Breast epithelium (tissue), 4 donors: ENCODE data around the gene CTNND2. TPM values are rescaled to one million over a fixed set of nuclear protein-coding genes. Genes with fewer than 3 reads are reported as not detected.

ENCODE experiments used
- DNase-seq, 2 donors: peaks; one replicate each; pipeline ENCODE4 v3.0.0-alpha.2; 2019; ENCODE audit warnings: low spot score in 2 of 2
- H3K27ac ChIP-seq, 2 donors: fragments of 200-600 bp; sonication (generic) in 1 of 2; one replicate each; pipeline ENCODE4 v1.5.1; 2016 to 2019; ENCODE audit warnings: mild to moderate bottlenecking in 1 of 2
- H3K27me3 ChIP-seq, 2 donors: fragments of 200-600 bp; sonication (generic) in 1 of 2; one replicate each; pipeline versions ENCODE4 v1.5.1 to v1.6.0; 2017 to 2019; ENCODE audit warnings: control low read depth in 1 of 2, mild to moderate bottlenecking in 1 of 2
- H3K36me3 ChIP-seq: fragments of 200-600 bp; one replicate; pipeline ENCODE4 v1.5.1; 2019
- H3K4me1 ChIP-seq, 2 donors: fragments of 200-600 bp; sonication (generic); one replicate each; pipeline ENCODE4 v1.5.1; 2016 to 2019; ENCODE audit warnings: control low read depth in 1 of 2
- H3K4me3 ChIP-seq, 3 donors: fragments of 200-600 bp; sonication (generic); 1 replicate in 2 of 3; 2 replicates in 1 of 3; pipeline ENCODE4 v1.5.1; 2016 to 2019; ENCODE audit warnings: mild to moderate bottlenecking in 3 of 3, moderate library complexity in 2 of 3
- H3K9me3 ChIP-seq, 2 donors: fragments of 200-600 bp; sonication (generic) in 1 of 2; one replicate each; pipeline ENCODE4 v1.5.1; 2016 to 2019; ENCODE audit warnings: control low read depth in 1 of 2
- POLR2A ChIP-seq: fragments of 450-650 bp; IDR thresholded peaks from one replicate; pipeline ENCODE4 v1.6.1; 2016; ENCODE audit warnings: antibody characterized with exemption, mild to moderate bottlenecking, moderate library complexity
- POLR2AphosphoS5 ChIP-seq, 3 donors: sonication (generic); formaldehyde crosslinking; IDR thresholded peaks; one replicate each; pipeline ENCODE4 v1.6.1; 2017; ENCODE audit warnings: antibody characterized with exemption in 3 of 3
- intact Hi-C: fragments of 100-400 bp; cut with DNase I; formaldehyde crosslinking; loops from one replicate; pipeline ENCODE4 v1.15.1; 2023; ENCODE audit warnings: low total_unique reads
- total RNA-seq, 3 donors: library from RNA; depleted of rRNA; stranded (reverse); fragments of >200 nt; gene quantifications; one replicate each; pipeline ENCODE4 v1.1.0, GENCODE V29; 2016
- TF ChIP-seq, protein P1 (sequence below), 3 donors: fragments of 450-650 bp; IDR thresholded peaks; one replicate each; pipeline ENCODE4 v1.5.1; 2016 to 2017; ENCODE audit warnings: antibody characterized with exemption in 3 of 3, mild to moderate bottlenecking in 3 of 3, moderate library complexity in 3 of 3

CTNND2 gene
- total RNA-seq, 3 donors from 2014 or later, result 3.3 to 6.0 TPM; not detected in 1

DNA sequence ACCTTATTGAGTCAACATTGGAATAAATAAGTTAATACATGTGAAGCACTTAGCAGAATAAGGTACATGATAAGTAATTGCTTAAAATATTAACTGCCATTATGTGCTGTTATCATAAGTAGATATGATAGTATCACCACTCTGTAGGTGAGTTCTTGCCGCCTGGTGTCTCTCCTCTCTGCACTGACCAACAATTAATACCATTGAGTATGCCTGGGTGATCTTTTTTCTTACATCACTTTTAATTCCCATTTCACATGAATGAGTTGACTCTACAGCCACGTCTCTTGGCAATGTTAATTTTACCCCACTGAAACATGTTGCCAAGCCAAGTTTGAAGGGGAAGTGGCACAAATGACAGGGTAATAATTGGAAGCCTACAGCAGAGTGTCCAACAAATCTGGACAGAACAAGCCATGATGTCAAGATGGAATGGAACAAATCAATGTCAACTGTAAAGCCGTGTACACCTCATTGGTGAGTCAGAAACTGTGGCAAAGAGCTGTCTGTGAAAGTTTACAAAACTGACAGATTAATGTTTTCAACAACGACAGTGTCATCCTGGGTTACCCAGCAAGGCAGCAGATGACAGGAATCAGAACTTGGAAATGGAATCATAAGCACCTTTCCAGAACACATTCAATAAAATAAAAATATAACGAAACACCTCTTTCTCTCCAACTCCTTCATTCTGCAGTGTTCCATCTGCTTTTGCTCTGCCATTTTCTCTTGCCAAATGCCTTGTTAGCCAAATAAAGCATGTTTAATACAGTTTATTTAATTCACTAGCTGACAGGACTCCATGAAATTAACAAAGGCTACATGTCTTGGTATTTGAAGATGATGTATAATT, 330.9 kb downstream of the CTNND2 start:
- TF ChIP-seq, protein P1, sequence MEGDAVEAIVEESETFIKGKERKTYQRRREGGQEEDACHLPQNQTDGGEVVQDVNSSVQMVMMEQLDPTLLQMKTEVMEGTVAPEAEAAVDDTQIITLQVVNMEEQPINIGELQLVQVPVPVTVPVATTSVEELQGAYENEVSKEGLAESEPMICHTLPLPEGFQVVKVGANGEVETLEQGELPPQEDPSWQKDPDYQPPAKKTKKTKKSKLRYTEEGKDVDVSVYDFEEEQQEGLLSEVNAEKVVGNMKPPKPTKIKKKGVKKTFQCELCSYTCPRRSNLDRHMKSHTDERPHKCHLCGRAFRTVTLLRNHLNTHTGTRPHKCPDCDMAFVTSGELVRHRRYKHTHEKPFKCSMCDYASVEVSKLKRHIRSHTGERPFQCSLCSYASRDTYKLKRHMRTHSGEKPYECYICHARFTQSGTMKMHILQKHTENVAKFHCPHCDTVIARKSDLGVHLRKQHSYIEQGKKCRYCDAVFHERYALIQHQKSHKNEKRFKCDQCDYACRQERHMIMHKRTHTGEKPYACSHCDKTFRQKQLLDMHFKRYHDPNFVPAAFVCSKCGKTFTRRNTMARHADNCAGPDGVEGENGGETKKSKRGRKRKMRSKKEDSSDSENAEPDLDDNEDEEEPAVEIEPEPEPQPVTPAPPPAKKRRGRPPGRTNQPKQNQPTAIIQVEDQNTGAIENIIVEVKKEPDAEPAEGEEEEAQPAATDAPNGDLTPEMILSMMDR (IDR thresholded peaks at IDR 0.05), result no peak
- TF ChIP-seq POLR2A (no peak), POLR2AphosphoS5 (IDR thresholded peaks at IDR 0.05) (no peak)
- DNase-seq, result no peak
- no peaks in the 10 kb centered on the region for H3K4me1 ChIP-seq
- H3K27ac ChIP-seq, result no peak overlapping the region
- H3K36me3 ChIP-seq, result no peaks in the 10 kb centered on the region
- no peaks in the 10 kb centered on the region for H3K9me3 ChIP-seq
- H3K27me3 ChIP-seq, result no peaks in the 10 kb centered on the region
- intact Hi-C loops, result no loop called here
- no peak overlapping the region for H3K4me3 ChIP-seq

DNA sequence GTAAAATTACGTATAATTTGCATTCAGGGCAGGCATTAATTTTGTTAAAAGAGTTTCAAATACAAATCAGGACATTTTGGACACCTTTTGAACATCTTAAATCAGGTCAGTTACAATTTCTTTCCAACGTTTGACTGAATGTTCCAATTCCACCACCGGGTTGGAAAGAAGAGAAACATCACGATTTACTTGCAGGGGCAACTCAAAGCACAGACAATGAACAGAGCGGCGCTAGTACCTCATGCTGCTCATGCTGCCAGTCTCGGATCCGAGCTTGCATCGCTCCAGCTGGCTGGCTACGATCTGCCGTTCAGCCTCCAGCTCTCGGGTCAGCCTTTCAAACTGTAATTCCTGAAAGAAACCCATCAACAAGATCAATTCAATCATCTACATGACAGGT, 339.5 kb downstream of the CTNND2 start:
- H3K4me1 ChIP-seq, result no peaks in the 10 kb centered on the region
- no peak overlapping the region for H3K4me3 ChIP-seq
- H3K9me3 ChIP-seq, result no peaks in the 10 kb centered on the region
- H3K27me3 ChIP-seq, result no peaks in the 10 kb centered on the region
- intact Hi-C loops, result no loop called here
- no peak for DNase-seq
- TF ChIP-seq POLR2AphosphoS5 (IDR thresholded peaks at IDR 0.05), result no peak
- no peak for TF ChIP-seq POLR2A
- TF ChIP-seq, protein P1 (IDR thresholded peaks at IDR 0.05), result no peak
- no peak overlapping the region for H3K27ac ChIP-seq
- H3K36me3 ChIP-seq, result no peaks in the 10 kb centered on the region

DNA sequence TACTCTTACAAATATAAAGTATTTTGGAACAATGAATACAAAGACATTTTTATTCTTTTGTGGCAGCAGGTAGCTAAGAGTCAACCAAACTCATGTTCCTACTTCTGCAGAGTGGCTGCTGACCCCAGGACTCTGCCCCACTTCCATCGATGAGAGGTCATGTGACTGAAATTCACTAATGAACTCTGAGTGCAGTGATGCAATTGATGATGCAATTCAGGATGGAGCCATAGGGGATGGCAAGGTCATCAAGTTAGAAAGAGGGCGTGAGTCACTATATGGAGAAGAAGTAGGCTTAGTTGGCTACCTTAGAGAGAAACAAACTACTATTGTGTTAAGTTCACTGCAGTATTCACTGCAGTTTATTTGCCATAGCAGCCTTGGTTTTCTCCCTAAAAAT, 340.4 kb downstream of the CTNND2 start:
- H3K4me3 ChIP-seq, result no peak overlapping the region
- no peak overlapping the region for H3K27ac ChIP-seq
- no peaks in the 10 kb centered on the region for H3K36me3 ChIP-seq
- intact Hi-C loops, result no loop called here
- no peaks in the 10 kb centered on the region for H3K9me3 ChIP-seq
- DNase-seq, result no peak
- no peaks in the 10 kb centered on the region for H3K27me3 ChIP-seq
- no peak for TF ChIP-seq POLR2AphosphoS5 (IDR thresholded peaks at IDR 0.05)
- TF ChIP-seq, protein P1 (IDR thresholded peaks at IDR 0.05), result no peak
- TF ChIP-seq POLR2A, result no peak
- H3K4me1 ChIP-seq, result no peaks in the 10 kb centered on the region

DNA sequence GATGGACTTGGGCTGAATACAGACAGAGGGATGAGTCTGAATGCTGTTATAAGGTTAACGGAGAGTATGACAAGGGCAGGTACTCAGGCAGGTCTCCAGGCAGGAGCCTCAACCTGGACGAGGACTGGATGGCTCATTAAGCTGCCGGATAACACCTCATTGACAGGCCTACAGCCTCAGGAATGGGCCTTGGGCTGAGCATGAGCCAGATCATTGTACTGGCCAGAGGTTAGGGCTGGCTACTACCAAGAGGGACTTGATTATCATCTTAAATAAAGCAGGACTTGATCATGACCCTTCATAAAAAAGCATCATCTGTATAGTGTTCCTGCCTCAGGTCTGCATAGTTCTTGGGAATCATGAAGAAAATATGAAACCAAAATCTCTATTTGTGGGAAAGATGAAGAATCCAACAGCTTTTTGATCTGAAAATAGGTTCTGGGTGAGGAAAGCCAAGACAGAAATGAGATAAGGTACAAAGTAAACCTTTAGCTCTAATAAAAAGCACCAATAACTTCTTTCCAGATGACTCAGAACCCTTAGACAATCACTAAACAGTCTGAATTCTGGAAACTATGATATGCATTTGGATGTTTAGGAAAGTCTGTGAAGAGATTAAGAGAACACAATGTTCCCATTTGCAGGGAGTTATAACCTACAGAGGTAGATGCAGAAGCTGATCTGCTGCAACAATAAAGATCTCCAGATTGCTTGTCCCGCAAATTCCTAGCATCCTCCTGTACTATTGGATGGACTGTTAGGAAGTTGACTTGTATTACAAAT, 343.1 kb downstream of the CTNND2 start:
- no peak overlapping the region for H3K4me3 ChIP-seq
- no peak overlapping the region for H3K27ac ChIP-seq
- DNase-seq, result no peak
- H3K36me3 ChIP-seq, result no peaks in the 10 kb centered on the region
- intact Hi-C loops, result no loop called here
- H3K27me3 ChIP-seq, result no peaks in the 10 kb centered on the region
- H3K9me3 ChIP-seq, result no peaks in the 10 kb centered on the region
- no peaks in the 10 kb centered on the region for H3K4me1 ChIP-seq
- TF ChIP-seq, protein P1 (IDR thresholded peaks at IDR 0.05), result no peak
- TF ChIP-seq POLR2A, result no peak
- TF ChIP-seq POLR2AphosphoS5 (IDR thresholded peaks at IDR 0.05), result no peak

DNA sequence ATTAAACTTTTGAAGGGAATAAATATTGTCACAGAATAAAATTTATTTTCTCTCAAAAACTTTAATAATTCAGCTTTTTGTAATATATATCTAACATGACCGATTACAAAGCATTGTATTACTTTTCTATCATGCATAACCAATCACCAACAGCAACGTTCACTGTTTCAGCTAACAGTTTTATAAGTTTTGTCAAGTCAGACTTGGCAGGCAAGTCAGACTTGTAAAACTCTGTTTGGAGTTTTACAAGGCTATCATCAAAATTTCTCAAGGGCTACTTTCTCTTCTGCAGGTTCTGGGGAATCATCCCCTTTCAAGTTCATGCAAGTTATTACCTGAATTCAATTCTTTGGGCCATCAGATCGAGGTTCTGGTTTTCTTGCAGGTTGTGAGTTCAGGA, 347.2 kb downstream of the CTNND2 start:
- TF ChIP-seq, protein P1 (IDR thresholded peaks at IDR 0.05), result no peak
- TF ChIP-seq POLR2AphosphoS5 (IDR thresholded peaks at IDR 0.05) (no peak), POLR2A (no peak)
- intact Hi-C loops, result no loop called here
- Histone ChIP-seq H3K9me3 (no peaks in the 10 kb centered on the region), H3K36me3 (no peaks in the 10 kb centered on the region), H3K4me3 (no peak overlapping the region), H3K4me1 (no peaks in the 10 kb centered on the region), H3K27ac (no peak overlapping the region), H3K27me3 (no peaks in the 10 kb centered on the region)
- no peak for DNase-seq
